ENCODE data around the gene SLC66A3. TPM values are rescaled to one million over a fixed set of nuclear protein-coding genes. Genes with fewer than 3 reads are reported as not detected.
"Not testable (repeated sequence)": the region's sequence is repeated elsewhere in the genome, so short reads cannot be mapped to it uniquely, and the experiment has no call there.

Gene SLC66A3
- polyA plus RNA-seq, 1 experiment, result 64.4 TPM

DNA sequence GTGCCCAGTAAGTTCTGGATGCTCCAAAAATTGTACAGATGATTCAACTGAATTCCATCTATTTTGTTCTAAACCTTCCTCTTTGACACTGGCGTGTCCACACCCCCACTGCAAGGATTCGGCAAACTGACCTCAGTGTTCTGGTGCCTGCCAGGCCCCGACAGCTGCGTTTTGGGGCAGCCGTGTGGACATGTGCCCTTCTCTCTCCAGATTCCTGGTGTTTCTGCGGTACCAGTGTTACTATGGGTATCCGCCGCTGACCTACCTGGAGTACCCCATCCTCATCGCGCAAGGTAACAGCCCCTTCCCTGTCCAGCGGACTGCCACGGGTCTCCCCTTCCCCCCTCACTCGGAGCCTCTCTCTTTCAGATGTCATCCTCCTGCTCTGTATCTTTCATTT, 5.0 kb downstream of the SLC66A3 start:
- no peak for DNase-seq (ENCODE audit: low read depth)
- TF ChIP-seq, protein P1, sequence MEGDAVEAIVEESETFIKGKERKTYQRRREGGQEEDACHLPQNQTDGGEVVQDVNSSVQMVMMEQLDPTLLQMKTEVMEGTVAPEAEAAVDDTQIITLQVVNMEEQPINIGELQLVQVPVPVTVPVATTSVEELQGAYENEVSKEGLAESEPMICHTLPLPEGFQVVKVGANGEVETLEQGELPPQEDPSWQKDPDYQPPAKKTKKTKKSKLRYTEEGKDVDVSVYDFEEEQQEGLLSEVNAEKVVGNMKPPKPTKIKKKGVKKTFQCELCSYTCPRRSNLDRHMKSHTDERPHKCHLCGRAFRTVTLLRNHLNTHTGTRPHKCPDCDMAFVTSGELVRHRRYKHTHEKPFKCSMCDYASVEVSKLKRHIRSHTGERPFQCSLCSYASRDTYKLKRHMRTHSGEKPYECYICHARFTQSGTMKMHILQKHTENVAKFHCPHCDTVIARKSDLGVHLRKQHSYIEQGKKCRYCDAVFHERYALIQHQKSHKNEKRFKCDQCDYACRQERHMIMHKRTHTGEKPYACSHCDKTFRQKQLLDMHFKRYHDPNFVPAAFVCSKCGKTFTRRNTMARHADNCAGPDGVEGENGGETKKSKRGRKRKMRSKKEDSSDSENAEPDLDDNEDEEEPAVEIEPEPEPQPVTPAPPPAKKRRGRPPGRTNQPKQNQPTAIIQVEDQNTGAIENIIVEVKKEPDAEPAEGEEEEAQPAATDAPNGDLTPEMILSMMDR (IDR thresholded peaks at IDR 0.05; ENCODE audit: insufficient read depth, low read depth, low read length), result no peak
- Histone ChIP-seq H3K36me3 (ENCODE audit: control insufficient read depth, insufficient read depth, low read length) (peaks cover 1% of the 10 kb centered on the region; the same call in 1 of the 2 replicates), H3K27me3 (ENCODE audit: control insufficient read depth, insufficient read depth, low read length) (no peaks in the 10 kb centered on the region), H3K4me3 (ENCODE audit: low read depth, low read length) (no peak overlapping the region)
- ChIA-PET POLR2A (no interaction called here), CTCF (no interaction called here)

DNA sequence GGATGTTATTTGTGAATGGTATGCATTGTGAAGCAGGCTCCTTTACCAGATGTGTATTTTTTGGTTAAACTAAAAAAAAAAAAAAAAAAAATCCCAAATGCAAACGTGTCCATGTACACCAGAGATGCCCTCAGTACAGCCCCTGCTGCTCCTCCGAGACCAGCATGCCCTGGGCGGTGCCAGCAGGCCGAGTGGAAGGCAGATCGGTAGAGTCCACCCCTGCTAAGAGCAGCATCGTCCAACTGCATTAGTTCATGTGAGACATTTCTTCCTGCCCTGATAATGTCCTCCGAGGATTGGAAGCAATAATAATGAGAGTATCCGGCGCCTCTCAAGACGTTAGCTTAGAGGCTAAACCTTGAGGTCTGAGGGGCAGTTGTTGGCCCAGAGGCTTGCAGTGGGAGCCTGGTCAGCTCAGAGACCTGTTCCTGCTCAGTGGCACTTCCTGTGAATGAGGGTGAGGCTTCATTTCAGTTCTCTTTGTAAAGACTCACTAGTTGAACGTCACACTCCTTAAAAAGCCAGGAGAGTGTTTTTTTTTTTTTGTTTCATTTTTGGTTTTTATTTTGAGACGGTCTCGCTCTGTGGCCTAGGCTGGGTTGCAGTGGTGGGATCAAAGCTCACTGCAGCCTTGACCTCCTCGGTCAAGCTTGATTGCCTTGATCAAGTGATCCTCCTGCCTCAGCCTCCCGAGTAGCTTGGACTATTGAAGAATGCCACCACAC, 5.6 kb downstream of the SLC66A3 start:
- H3K27me3 ChIP-seq (ENCODE audit: control insufficient read depth, insufficient read depth, low read length), result no peaks in the 10 kb centered on the region
- no peak overlapping the region for H3K4me3 ChIP-seq (ENCODE audit: low read depth, low read length)
- ChIA-PET POLR2A (no interaction called here), CTCF (no interaction called here)
- TF ChIP-seq, protein P1 (IDR thresholded peaks at IDR 0.05; ENCODE audit: insufficient read depth, low read depth, low read length), result no peak
- H3K36me3 ChIP-seq (ENCODE audit: control insufficient read depth, insufficient read depth, low read length), result peaks cover 1% of the 10 kb centered on the region; the same call in 1 of the 2 replicates
- no peak for DNase-seq (ENCODE audit: low read depth)

DNA sequence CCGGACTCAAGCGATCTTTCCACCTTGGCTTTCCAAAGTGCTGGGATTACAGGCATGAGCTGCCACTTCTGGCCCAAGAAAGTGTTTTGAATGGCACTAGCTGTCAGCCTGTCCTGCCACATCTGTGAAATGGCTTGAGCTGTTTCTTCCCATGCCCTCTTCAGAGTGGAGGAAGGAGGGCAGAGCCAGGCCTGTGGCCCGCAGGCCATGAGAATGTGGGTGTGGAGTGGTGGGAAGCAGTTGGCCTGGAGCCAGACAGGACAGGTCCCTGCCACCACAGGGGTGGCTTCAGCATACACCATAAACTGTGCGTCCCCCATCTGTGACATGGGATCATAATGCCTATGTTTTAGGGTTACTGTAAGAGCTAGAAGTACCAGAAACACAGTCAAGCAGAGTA, 6.5 kb downstream of the SLC66A3 start:
- ChIA-PET CTCF (no interaction called here), POLR2A (no interaction called here)
- TF ChIP-seq, protein P1 (IDR thresholded peaks at IDR 0.05; ENCODE audit: insufficient read depth, low read depth, low read length), result no peak
- no peak overlapping the region for H3K4me3 ChIP-seq (ENCODE audit: low read depth, low read length)
- peaks cover 1% of the 10 kb centered on the region; the same call in 1 of the 2 replicates for H3K36me3 ChIP-seq (ENCODE audit: control insufficient read depth, insufficient read depth, low read length)
- H3K27me3 ChIP-seq (ENCODE audit: control insufficient read depth, insufficient read depth, low read length), result no peaks in the 10 kb centered on the region
- DNase-seq (ENCODE audit: low read depth), result no peak

DNA sequence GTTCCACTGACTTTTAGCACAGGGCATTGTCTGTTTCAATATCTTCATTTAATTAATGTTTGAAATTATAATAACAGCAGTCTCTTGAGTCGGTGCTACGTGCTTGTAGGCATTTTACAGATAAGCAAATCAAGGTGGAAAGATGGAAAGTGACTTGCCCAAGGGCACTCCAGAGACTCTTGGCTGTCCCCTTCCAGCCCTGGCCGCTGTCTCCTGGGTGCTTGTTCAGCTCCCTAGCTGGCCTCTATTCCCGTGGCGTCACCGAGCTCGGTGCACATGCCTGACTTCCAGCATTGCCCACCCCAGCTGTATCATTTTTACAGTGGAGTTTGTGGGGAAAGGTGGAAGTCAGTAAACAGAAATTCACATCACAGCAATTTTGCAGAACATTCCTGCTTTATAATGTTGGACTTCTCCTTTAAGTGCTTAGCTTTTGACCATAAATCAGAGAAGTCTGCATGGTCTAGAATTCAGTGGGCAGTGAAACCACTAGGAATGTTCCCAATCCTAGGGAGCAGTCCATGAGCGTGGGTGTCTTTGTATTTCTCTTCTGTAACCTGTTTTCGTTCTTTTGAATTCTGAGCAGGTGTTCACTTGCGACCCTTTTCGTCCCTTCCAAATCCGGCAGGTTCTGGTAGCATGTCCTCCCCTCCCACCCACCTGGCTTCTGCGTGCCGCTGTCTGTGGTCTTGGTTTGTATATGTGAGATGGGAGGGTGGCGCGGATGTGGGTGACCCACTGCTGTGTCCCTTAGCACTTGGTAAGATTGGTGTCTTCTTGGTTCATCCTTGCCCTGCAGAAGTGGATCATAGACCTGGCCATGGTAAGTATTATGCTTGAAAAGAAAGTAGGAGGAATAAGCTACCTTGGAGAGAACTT, 8.4 kb downstream of the SLC66A3 start:
- ChIA-PET CTCF (interaction anchor here (0.7 kb wide), 1 partner anchor 31 kb away, joined by 3 read pairs; a partner anchor contains a TSS), POLR2A (no interaction called here)
- no peak for DNase-seq (ENCODE audit: low read depth)
- Histone ChIP-seq H3K4me3 (ENCODE audit: low read depth, low read length) (no peak overlapping the region), H3K36me3 (ENCODE audit: control insufficient read depth, insufficient read depth, low read length) (peaks cover 1% of the 10 kb centered on the region; the same call in 1 of the 2 replicates), H3K27me3 (ENCODE audit: control insufficient read depth, insufficient read depth, low read length) (no peaks in the 10 kb centered on the region)
- TF ChIP-seq, protein P1 (IDR thresholded peaks at IDR 0.05; ENCODE audit: insufficient read depth, low read depth, low read length), result no peak

DNA sequence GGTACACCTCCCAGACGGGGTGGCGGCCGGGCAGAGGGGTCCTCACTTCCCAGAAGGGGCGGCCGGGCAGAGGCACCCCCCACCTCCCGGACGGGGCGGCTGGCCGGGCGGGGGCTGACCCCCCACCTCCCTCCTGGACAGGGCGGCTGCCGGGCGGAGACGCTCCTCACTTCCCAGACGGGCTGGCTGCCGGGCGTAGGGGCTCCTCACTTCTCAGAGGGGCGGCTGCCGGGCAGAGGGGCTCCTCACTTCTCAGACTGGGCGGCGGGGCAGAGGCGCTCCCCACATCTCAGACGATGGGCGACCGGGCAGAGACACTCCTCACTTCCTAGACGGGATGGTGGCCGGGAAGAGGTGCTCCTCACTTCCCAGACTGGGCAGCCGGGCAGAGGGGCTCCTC, 9.8 kb downstream of the SLC66A3 start:
- POLR2A ChIA-PET; DNase-seq (ENCODE audit: low read depth); H3K4me3 ChIP-seq (ENCODE audit: low read depth, low read length); H3K36me3 ChIP-seq (ENCODE audit: control insufficient read depth, insufficient read depth, low read length); H3K27me3 ChIP-seq (ENCODE audit: control insufficient read depth, insufficient read depth, low read length); CTCF ChIA-PET: not testable (repeated sequence)
